ENCODE measurements around the gene ALDH1A2.
"Not testable (repeated sequence)": the region's sequence is repeated elsewhere in the genome, so short reads cannot be mapped to it uniquely, and the experiment has no call there.

Gene ALDH1A2

GRCh38 chr15:58065445-58066041, at the start of gene ALDH1A2:
ALDH1A2 (minus strand) TSS chr15:58065711; CDS start chr15:58065650, 61 bp downstream.
- Mint-ChIP-seq H3K4me1 (peaks cover 6% of the 10 kb centered on the region), H3K9me3 (no peaks in the 10 kb centered on the region), H3K27ac (no peak within 1 kb of the TSS), H3K36me3 (no peaks in the 10 kb centered on the region), H3K4me3 (peak within 1 kb of the TSS; percentile 46)
- ATAC-seq (no peak), DNase-seq (ENCODE audit: low spot score in 2 of 2) (no peak)

- Mint-ChIP-seq H3K9me3 (no peaks in the 10 kb centered on the region), H3K36me3 (no peaks in the 10 kb centered on the region), H3K4me3 (no peak overlapping the region), H3K4me1 (no peaks in the 10 kb centered on the region), H3K27ac (no peak overlapping the region)
- no peak for ATAC-seq
- no peak for DNase-seq (ENCODE audit: low spot score in 2 of 2)
Measured at GRCh38 chr15:58114812-58115211, 49.3 kb upstream of the ALDH1A2 start.

- Mint-ChIP-seq H3K36me3 (no peaks in the 10 kb centered on the region), H3K27ac (no peak overlapping the region), H3K9me3 (no peaks in the 10 kb centered on the region), H3K4me1 (no peaks in the 10 kb centered on the region), H3K4me3 (no peak overlapping the region)
- DNase-seq (ENCODE audit: low spot score in 2 of 2) (no peak), ATAC-seq (no peak)
Measured at GRCh38 chr15:58114388-58114787, 48.9 kb upstream of the ALDH1A2 start.

GRCh38 chr15:58113358-58113757, 47.8 kb upstream of the ALDH1A2 start:
- ATAC-seq; H3K4me1 Mint-ChIP-seq; H3K27ac Mint-ChIP-seq; DNase-seq (ENCODE audit: low spot score in 2 of 2); H3K36me3 Mint-ChIP-seq; H3K4me3 Mint-ChIP-seq; H3K9me3 Mint-ChIP-seq: not testable (repeated sequence)

- Mint-ChIP-seq H3K9me3 (no peaks in the 10 kb centered on the region), H3K4me3 (no peak overlapping the region), H3K4me1 (no peaks in the 10 kb centered on the region), H3K27ac (no peak overlapping the region), H3K36me3 (no peaks in the 10 kb centered on the region)
- DNase-seq (ENCODE audit: low spot score in 2 of 2): no peak
- ATAC-seq: no peak
Measured at GRCh38 chr15:58111718-58112104, 46.2 kb upstream of the ALDH1A2 start.

- H3K4me1 Mint-ChIP-seq: no peaks in the 10 kb centered on the region
- no peak overlapping the region for H3K4me3 Mint-ChIP-seq
- no peaks in the 10 kb centered on the region for H3K36me3 Mint-ChIP-seq
- no peak for ATAC-seq
- no peak overlapping the region for H3K27ac Mint-ChIP-seq
- H3K9me3 Mint-ChIP-seq: no peaks in the 10 kb centered on the region
- no peak for DNase-seq (ENCODE audit: low spot score in 2 of 2)
Measured at GRCh38 chr15:58110999-58111717, 45.6 kb upstream of the ALDH1A2 start.

- H3K36me3 Mint-ChIP-seq: no peaks in the 10 kb centered on the region
- H3K9me3 Mint-ChIP-seq: no peaks in the 10 kb centered on the region
- DNase-seq (ENCODE audit: low spot score in 2 of 2): no peak
- H3K4me1 Mint-ChIP-seq: no peaks in the 10 kb centered on the region
- ATAC-seq: no peak
- H3K4me3 Mint-ChIP-seq: no peak overlapping the region
- no peak overlapping the region for H3K27ac Mint-ChIP-seq
Measured at GRCh38 chr15:58109419-58109818, 43.9 kb upstream of the ALDH1A2 start.

- DNase-seq (ENCODE audit: low spot score in 2 of 2): no peak
- no peak for ATAC-seq
- Mint-ChIP-seq H3K4me1 (no peaks in the 10 kb centered on the region), H3K27ac (no peak overlapping the region), H3K9me3 (no peaks in the 10 kb centered on the region), H3K36me3 (no peaks in the 10 kb centered on the region), H3K4me3 (no peak overlapping the region)
Measured at GRCh38 chr15:58108117-58108516, 42.6 kb upstream of the ALDH1A2 start.

GRCh38 chr15:58103482-58103881, 38.0 kb upstream of the ALDH1A2 start:
- no peaks in the 10 kb centered on the region for H3K9me3 Mint-ChIP-seq
- no peak overlapping the region for H3K4me3 Mint-ChIP-seq
- ATAC-seq: no peak
- no peaks in the 10 kb centered on the region for H3K4me1 Mint-ChIP-seq
- no peaks in the 10 kb centered on the region for H3K36me3 Mint-ChIP-seq
- no peak for DNase-seq (ENCODE audit: low spot score in 2 of 2)
- no peak overlapping the region for H3K27ac Mint-ChIP-seq

GRCh38 chr15:58096529-58097084, 31.1 kb upstream of the ALDH1A2 start:
- Mint-ChIP-seq H3K27ac (no peak overlapping the region), H3K36me3 (no peaks in the 10 kb centered on the region), H3K4me3 (no peak overlapping the region), H3K4me1 (no peaks in the 10 kb centered on the region), H3K9me3 (no peaks in the 10 kb centered on the region)
- no peak for ATAC-seq
- no peak for DNase-seq (ENCODE audit: low spot score in 2 of 2)

- H3K9me3 Mint-ChIP-seq: no peaks in the 10 kb centered on the region
- peak; percentile 16 for ATAC-seq
- DNase-seq (ENCODE audit: low spot score in 2 of 2): no peak
- H3K36me3 Mint-ChIP-seq: no peaks in the 10 kb centered on the region
- no peak overlapping the region for H3K4me3 Mint-ChIP-seq
- H3K4me1 Mint-ChIP-seq: no peaks in the 10 kb centered on the region
- H3K27ac Mint-ChIP-seq: no peak overlapping the region
Measured at GRCh38 chr15:58095415-58095814, 29.9 kb upstream of the ALDH1A2 start.

GRCh38 chr15:58087871-58088270, 22.4 kb upstream of the ALDH1A2 start:
- ATAC-seq (no peak), DNase-seq (ENCODE audit: low spot score in 2 of 2) (no peak)
- Mint-ChIP-seq H3K4me3 (no peak overlapping the region), H3K36me3 (no peaks in the 10 kb centered on the region), H3K9me3 (no peaks in the 10 kb centered on the region), H3K27ac (no peak overlapping the region), H3K4me1 (no peaks in the 10 kb centered on the region)

GRCh38 chr15:58086491-58086890, 21.0 kb upstream of the ALDH1A2 start:
- Mint-ChIP-seq H3K27ac (no peak overlapping the region), H3K4me1 (no peaks in the 10 kb centered on the region), H3K9me3 (no peaks in the 10 kb centered on the region), H3K4me3 (no peak overlapping the region), H3K36me3 (no peaks in the 10 kb centered on the region)
- no peak for DNase-seq (ENCODE audit: low spot score in 2 of 2)
- no peak for ATAC-seq

- no peaks in the 10 kb centered on the region for H3K9me3 Mint-ChIP-seq
- H3K4me3 Mint-ChIP-seq: no peak overlapping the region
- no peaks in the 10 kb centered on the region for H3K4me1 Mint-ChIP-seq
- DNase-seq (ENCODE audit: low spot score in 2 of 2) (no peak), ATAC-seq (no peak)
- no peaks in the 10 kb centered on the region for H3K36me3 Mint-ChIP-seq
- H3K27ac Mint-ChIP-seq: no peak overlapping the region
Measured at GRCh38 chr15:58083526-58083925, 18.0 kb upstream of the ALDH1A2 start.

- no peak for ATAC-seq
- no peaks in the 10 kb centered on the region for H3K4me1 Mint-ChIP-seq
- H3K9me3 Mint-ChIP-seq: no peaks in the 10 kb centered on the region
Measured at GRCh38 chr15:58081891-58082290, 16.4 kb upstream of the ALDH1A2 start.

GRCh38 chr15:58081456-58081855, 15.9 kb upstream of the ALDH1A2 start:
- DNase-seq (ENCODE audit: low spot score in 2 of 2): no peak
- H3K9me3 Mint-ChIP-seq: no peaks in the 10 kb centered on the region
- H3K27ac Mint-ChIP-seq: no peak overlapping the region
- H3K4me3 Mint-ChIP-seq: no peak overlapping the region
- ATAC-seq: no peak
- no peaks in the 10 kb centered on the region for H3K36me3 Mint-ChIP-seq
- no peaks in the 10 kb centered on the region for H3K4me1 Mint-ChIP-seq

More at GRCh38 chr15:58081891-58082290, 16.4 kb upstream of the ALDH1A2 start:
- Mint-ChIP-seq H3K27ac (no peak overlapping the region), H3K36me3 (no peaks in the 10 kb centered on the region), H3K4me3 (no peak overlapping the region)
- DNase-seq (ENCODE audit: low spot score in 2 of 2): no peak
